Activated CD4-positive, alpha-beta T cell treated with anti-CD3 and anti-CD28 coated beads for 24 hours (primary cell): ENCODE results near the gene NUDT1.

ENCODE experiments used
- DNase-seq, 2 donors: peaks; one replicate each; pipeline ENCODE4 v3.0.0-alpha.2; 2020; ENCODE audit warnings: low read depth in 2 of 2

The NUDT1 gene

GRCh38 chr7:2299131-2299829, 57.3 kb downstream of the NUDT1 start:
- DNase-seq = peak in 1 of 2 donors; percentile 15

GRCh38 chr7:2299870-2300512, 58.0 kb downstream of the NUDT1 start:
- no peak for DNase-seq
